ENCODE measurements around the gene FBLN1. TPM values are rescaled to one million over a fixed set of nuclear protein-coding genes. Genes with fewer than 3 reads are reported as not detected.

The FBLN1 gene
- polyA plus RNA-seq, 1 donor from 2014 or later, result 3.4 TPM

GRCh38 chr22:45473626-45474237, 29.0 kb upstream of the FBLN1 start:
- Histone ChIP-seq H3F3A (ENCODE audit: insufficient read depth, low read length, poor library complexity, severe bottlenecking) (no peaks in the 10 kb centered on the region), H3K9me2 (ENCODE audit: insufficient read depth, low read length) (no peaks in the 10 kb centered on the region), H3K27me3 (ENCODE audit: insufficient read depth, low read depth, low read length) (no peaks in the 10 kb centered on the region), H3K9ac (ENCODE audit: low read length) (no peak overlapping the region), H4K20me1 (ENCODE audit: insufficient read depth) (no peaks in the 10 kb centered on the region), H3K27ac (ENCODE audit: low read length) (no peak overlapping the region), H3K79me2 (replicated peaks; ENCODE audit: insufficient read depth, low read length) (no peaks in the 10 kb centered on the region), H3K4me2 (ENCODE audit: low read length) (no peak overlapping the region), H2AFZ (ENCODE audit: low read depth, low read length) (no peak overlapping the region), H3K9me3 (ENCODE audit: low read length) (no peaks in the 10 kb centered on the region), H3K36me3 (ENCODE audit: insufficient read depth, low read length) (no peaks in the 10 kb centered on the region), H3K4me3 (ENCODE audit: low read length) (no peak overlapping the region)
- TF ChIP-seq, protein P1, sequence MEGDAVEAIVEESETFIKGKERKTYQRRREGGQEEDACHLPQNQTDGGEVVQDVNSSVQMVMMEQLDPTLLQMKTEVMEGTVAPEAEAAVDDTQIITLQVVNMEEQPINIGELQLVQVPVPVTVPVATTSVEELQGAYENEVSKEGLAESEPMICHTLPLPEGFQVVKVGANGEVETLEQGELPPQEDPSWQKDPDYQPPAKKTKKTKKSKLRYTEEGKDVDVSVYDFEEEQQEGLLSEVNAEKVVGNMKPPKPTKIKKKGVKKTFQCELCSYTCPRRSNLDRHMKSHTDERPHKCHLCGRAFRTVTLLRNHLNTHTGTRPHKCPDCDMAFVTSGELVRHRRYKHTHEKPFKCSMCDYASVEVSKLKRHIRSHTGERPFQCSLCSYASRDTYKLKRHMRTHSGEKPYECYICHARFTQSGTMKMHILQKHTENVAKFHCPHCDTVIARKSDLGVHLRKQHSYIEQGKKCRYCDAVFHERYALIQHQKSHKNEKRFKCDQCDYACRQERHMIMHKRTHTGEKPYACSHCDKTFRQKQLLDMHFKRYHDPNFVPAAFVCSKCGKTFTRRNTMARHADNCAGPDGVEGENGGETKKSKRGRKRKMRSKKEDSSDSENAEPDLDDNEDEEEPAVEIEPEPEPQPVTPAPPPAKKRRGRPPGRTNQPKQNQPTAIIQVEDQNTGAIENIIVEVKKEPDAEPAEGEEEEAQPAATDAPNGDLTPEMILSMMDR (IDR thresholded peaks at IDR 0.05; ENCODE audit: poor library complexity, severe bottlenecking), result no peak
- TF ChIP-seq POLR2AphosphoS5 (IDR thresholded peaks at IDR 0.05), result no peak
- TF ChIP-seq EZH2 (IDR thresholded peaks at IDR 0.05; ENCODE audit: borderline replicate concordance, insufficient read depth, low read length, poor library complexity, severe bottlenecking), result no peak
- TF ChIP-seq MXI1 (conservative IDR thresholded peaks at IDR 0.05; ENCODE audit: poor library complexity, severe bottlenecking), result no peak
- no peak for TF ChIP-seq TAF1 (IDR thresholded peaks at IDR 0.05; ENCODE audit: low read depth)
- no peak for TF ChIP-seq SMC3 (conservative IDR thresholded peaks at IDR 0.05; ENCODE audit: poor library complexity)
- TF ChIP-seq EP300 (conservative IDR thresholded peaks at IDR 0.05; ENCODE audit: poor library complexity, severe bottlenecking), result no peak
- no peak for TF ChIP-seq RAD21 (conservative IDR thresholded peaks at IDR 0.05)

DNA sequence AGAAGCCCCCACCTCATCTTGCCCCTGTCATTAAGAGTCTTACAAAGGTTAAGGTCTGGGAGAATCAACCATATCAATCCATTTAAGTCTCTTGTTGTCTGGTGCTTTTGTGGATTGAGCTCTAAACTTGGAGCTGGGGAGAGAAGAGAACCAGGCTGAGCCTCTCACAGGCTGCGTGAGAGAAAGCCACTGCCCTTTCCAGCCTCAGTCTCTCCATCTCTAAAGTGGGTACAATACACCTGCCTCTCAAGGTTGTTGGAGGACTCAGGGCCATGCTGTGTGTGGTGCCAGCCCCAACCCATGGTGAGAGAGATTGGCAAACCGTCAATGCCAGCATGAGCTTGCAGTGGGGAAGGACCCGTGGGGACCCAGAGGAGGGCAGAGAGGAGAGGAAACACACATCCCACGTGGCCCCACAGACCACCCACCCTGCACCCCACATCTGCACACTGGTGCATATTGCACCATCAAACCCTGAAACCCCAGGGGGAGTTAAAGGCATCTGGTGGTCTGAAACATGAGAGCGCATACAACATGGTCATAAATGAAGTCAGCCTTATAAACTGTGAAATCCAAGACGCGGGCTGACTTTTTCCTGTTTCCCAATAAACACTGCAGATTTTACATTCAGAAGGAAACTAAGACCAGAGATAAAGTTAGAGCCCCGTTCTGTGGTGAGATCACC, 27.5 kb upstream of the FBLN1 start:
- Histone ChIP-seq H3K4me2 (ENCODE audit: low read length) (no peak overlapping the region), H3K27me3 (ENCODE audit: insufficient read depth, low read depth, low read length) (no peaks in the 10 kb centered on the region), H3K9me3 (ENCODE audit: low read length) (no peaks in the 10 kb centered on the region), H3K4me3 (ENCODE audit: low read length) (no peak overlapping the region), H3K27ac (ENCODE audit: low read length) (no peak overlapping the region), H3K36me3 (ENCODE audit: insufficient read depth, low read length) (no peaks in the 10 kb centered on the region), H2AFZ (ENCODE audit: low read depth, low read length) (no peak overlapping the region), H3K79me2 (replicated peaks; ENCODE audit: insufficient read depth, low read length) (no peaks in the 10 kb centered on the region), H3F3A (ENCODE audit: insufficient read depth, low read length, poor library complexity, severe bottlenecking) (no peaks in the 10 kb centered on the region), H4K20me1 (ENCODE audit: insufficient read depth) (no peaks in the 10 kb centered on the region), H3K9ac (ENCODE audit: low read length) (no peak overlapping the region), H3K9me2 (ENCODE audit: insufficient read depth, low read length) (no peaks in the 10 kb centered on the region)
- TF ChIP-seq, protein P2, sequence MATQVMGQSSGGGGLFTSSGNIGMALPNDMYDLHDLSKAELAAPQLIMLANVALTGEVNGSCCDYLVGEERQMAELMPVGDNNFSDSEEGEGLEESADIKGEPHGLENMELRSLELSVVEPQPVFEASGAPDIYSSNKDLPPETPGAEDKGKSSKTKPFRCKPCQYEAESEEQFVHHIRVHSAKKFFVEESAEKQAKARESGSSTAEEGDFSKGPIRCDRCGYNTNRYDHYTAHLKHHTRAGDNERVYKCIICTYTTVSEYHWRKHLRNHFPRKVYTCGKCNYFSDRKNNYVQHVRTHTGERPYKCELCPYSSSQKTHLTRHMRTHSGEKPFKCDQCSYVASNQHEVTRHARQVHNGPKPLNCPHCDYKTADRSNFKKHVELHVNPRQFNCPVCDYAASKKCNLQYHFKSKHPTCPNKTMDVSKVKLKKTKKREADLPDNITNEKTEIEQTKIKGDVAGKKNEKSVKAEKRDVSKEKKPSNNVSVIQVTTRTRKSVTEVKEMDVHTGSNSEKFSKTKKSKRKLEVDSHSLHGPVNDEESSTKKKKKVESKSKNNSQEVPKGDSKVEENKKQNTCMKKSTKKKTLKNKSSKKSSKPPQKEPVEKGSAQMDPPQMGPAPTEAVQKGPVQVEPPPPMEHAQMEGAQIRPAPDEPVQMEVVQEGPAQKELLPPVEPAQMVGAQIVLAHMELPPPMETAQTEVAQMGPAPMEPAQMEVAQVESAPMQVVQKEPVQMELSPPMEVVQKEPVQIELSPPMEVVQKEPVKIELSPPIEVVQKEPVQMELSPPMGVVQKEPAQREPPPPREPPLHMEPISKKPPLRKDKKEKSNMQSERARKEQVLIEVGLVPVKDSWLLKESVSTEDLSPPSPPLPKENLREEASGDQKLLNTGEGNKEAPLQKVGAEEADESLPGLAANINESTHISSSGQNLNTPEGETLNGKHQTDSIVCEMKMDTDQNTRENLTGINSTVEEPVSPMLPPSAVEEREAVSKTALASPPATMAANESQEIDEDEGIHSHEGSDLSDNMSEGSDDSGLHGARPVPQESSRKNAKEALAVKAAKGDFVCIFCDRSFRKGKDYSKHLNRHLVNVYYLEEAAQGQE (IDR thresholded peaks at IDR 0.05; ENCODE audit: borderline replicate concordance), result no peak
- TF ChIP-seq, protein P1 (IDR thresholded peaks at IDR 0.05; ENCODE audit: poor library complexity, severe bottlenecking), result no peak
- TF ChIP-seq EP300 (conservative IDR thresholded peaks at IDR 0.05; ENCODE audit: poor library complexity, severe bottlenecking) (no peak), RAD21 (conservative IDR thresholded peaks at IDR 0.05) (no peak), EZH2 (IDR thresholded peaks at IDR 0.05; ENCODE audit: borderline replicate concordance, insufficient read depth, low read length, poor library complexity, severe bottlenecking) (no peak), POLR2AphosphoS5 (IDR thresholded peaks at IDR 0.05) (no peak), MXI1 (conservative IDR thresholded peaks at IDR 0.05; ENCODE audit: poor library complexity, severe bottlenecking) (no peak), TAF1 (IDR thresholded peaks at IDR 0.05; ENCODE audit: low read depth) (no peak), SMC3 (conservative IDR thresholded peaks at IDR 0.05; ENCODE audit: poor library complexity) (no peak)

All from neural cell (in vitro differentiated cells).